Posterior cingulate gyrus (tissue), 11 donors: Measurements from ENCODE around the gene GFOD2.

Experiments
- DNase-seq, 10 donors: peaks; one replicate each; pipeline versions ENCODE4 v3.0.0 to v3.0.0-alpha.2; 2020 to 2021; ENCODE audit warnings: mixed read lengths in 3 of 10
- intact Hi-C: fragments of 100-400 bp; cut with DNase I; formaldehyde crosslinking; loops from one replicate; pipeline ENCODE4 v1.15.1; 2023

The GFOD2 gene

GRCh38 chr16:67663151-67663876 is 55.8 kb downstream of the GFOD2 start:
- intact Hi-C loops = loop anchor here (10.0 kb wide), 1 partner anchor 181 kb away; the partner anchor contains the start of genes CENPT, NUTF2 and THAP11
- peak in 3 of 10 donors; percentile 56 to 92 (median 85) for DNase-seq

DNA sequence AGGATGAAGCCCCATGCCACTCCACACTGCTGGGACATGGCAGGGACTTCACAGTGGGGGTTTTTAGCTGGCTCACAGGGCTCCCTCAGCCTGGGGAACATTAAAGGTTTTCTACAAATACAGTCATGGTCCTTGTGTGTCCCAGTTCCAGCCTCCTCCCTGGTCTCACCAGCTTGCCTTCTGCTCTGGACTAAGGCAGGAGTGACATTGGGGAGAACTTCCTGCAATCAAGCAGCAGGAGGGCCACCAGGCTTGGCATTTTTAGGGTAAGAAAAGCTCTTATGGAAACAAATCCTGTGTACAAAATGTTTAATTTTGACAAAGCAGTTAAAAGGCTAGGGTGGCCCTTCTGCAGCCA is 56.5 kb downstream of the GFOD2 start:
- intact Hi-C loops = loop anchor here (10.0 kb wide), 1 partner anchor 182 kb away; the partner anchor contains the start of genes CENPT, NUTF2 and THAP11
- no peak for DNase-seq

DNA sequence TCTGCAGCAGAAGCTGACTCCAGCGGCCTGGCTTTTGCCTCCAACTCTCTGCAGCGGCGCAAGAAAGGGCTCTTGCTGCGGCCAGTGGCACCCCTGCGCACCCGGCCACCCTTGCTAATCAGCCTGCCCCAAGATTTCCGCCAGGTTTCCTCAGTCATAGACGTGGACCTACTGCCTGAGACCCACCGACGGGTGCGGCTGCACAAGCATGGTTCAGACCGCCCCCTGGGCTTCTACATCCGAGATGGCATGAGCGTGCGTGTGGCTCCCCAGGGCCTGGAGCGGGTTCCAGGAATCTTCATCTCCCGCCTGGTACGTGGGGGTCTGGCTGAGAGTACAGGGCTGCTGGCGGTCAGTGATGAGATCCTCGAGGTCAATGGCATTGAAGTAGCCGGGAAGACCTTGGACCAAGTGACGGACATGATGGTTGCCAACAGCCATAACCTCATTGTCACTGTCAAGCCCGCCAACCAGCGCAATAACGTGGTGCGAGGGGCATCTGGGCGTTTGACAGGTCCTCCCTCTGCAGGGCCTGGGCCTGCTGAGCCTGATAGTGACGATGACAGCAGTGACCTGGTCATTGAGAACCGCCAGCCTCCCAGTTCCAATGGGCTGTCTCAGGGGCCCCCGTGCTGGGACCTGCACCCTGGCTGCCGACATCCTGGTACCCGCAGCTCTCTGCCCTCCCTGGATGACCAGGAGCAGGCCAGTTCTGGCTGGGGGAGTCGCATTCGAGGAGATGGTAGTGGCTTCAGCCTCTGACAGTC is 57.0 kb downstream of the GFOD2 start:
- peak in 1 of 10 donors; percentile 75 for DNase-seq
- intact Hi-C loops = loop anchor here (10.0 kb wide), 1 partner anchor 183 kb away; the partner anchor contains the start of genes CENPT, NUTF2 and THAP11

DNA sequence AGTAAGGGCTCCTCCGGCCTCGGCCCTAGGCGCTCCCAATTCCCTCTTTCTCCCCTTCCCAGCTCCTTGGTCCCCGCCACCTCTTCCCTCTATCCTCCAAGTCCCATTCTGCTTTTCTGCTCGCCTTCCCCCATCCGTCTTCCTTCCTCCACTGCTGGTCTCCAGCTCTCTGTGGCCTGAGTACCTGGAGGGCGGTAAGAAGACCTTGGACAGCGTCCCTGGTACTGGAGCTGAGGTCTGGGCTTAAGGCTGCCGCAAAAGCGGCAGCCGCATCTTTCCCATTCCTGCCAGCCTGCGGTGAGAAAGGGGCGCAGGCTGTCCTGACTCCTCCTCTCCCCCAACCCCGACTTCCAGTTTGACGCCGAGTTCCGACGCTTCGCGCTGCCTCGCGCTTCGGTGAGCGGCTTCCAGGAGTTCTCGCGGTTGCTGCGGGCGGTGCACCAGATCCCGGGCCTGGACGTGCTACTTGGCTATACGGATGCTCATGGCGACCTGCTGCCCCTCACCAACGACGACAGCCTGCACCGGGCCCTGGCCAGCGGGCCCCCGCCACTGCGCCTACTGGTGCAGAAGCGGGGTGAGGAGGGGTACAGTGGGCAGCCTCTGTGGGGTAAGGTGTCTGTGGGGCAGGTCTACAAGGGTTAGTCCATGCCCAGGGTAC is 57.9 kb downstream of the GFOD2 start:
- DNase-seq = peak in 1 of 10 donors; percentile 85
- intact Hi-C loops = loop anchor here (10.0 kb wide), 1 partner anchor 184 kb away; the partner anchor contains the start of genes CENPT, NUTF2 and THAP11

GRCh38 chr16:67660564-67661028 is 58.5 kb downstream of the GFOD2 start, which contains the start of gene PARD6A:
TSS of gene PARD6A (plus strand) at chr16:67660960. CDS start at chr16:67661039, 79 bp downstream.
- intact Hi-C loops = loop anchor here (1.0 to 10.0 kb wide), 2 partner anchors 98 to 184 kb away; partner anchors contain the start of genes CENPT, CTCF, NUTF2 and THAP11
- DNase-seq = peak; percentile 86 to 100 (median 97)

- intact Hi-C loops = loop anchor here (1.0 to 10.0 kb wide), 2 partner anchors 98 to 185 kb away; partner anchors contain the start of genes CENPT, CTCF, NUTF2 and THAP11
- DNase-seq = peak; percentile 85 to 99 (median 92)
These were observed 59.2 kb downstream of the GFOD2 start, which contains the start of gene ACD for GRCh38 chr16:67659675-67660563. TSS of gene ACD (minus strand) at chr16:67660260. CDS start at chr16:67660220, 40 bp downstream.

DNA sequence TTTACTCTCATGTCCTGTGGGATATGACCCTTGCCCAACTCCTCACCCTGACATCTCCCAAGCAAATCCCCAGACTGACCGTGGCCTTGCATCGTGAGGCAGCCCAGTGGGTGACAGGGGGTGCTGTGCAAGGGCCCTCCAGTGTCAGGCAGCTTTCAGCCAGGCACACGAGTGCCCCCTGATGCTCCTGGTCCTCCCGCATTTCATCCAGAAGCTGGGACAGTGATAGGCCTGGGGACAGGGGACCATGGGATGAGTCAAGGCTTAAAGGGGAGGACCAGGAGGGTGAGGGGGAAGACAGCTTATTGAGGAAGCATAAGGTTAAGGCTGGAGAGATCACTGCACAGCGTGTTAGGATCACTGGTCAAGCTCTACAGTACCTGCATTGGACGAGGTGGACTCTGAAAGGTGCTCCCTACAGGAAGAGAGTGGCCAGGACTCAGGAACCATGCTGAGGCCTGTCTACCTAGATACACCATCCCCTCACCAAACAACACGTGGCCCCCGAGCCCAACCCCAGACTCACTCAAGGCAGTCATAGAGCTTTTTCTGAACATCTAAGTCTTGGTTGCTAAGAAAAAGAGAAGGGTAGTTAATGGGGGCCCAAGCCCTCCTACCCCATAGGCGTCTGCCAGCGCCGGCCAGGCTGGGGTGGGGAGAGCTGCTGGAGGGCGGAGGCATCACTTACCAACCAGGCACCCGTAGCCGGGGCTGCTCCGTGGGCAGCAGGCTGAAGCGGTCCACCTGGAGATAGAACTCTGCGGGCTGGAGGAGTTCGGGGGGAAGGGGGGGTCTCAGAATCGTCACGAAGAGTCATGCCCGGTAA is 60.1 kb downstream of the GFOD2 start:
- intact Hi-C loops = no loop called here
- peak in 1 of 10 donors; percentile 78 for DNase-seq

DNA sequence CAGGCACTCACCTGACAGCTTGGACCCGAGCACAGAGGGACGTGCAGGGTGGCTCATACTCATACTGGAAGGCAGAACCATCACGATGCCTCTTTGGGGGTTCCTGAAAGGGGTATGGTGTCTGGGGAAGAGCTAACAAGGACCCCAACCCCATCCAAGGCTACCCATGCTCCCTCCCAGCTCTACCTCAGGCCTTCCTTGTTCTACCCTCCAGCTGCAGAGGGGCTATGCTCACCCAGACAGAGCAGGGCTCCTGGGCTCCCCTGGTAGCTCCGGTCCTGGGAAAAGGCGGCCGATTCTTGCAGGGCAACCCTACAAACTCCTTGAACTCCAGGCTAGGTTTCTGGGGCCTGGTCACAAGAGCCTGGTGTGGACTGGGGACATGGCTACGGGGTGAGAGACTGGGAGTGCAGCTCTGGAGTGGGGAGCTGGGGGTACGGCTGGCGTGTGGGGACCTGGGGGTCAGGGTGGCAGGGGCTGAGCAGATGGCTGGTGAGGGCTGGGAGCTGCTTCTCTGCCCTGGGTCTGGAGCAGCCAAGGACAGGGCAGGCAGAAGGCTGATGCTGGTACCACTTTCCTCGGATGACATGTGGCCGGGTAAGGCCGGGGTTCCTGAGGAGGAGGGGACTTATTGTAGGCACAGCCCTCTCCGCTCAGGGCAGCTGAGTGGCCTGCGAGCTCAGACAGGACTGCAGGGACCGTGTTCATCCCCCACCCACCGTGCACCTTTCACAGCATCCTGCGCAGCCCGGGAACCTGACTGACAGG is 61.2 kb downstream of the GFOD2 start:
- DNase-seq = peak in 1 of 10 donors; percentile 61

GRCh38 chr16:67657017-67657608 is 62.0 kb downstream of the GFOD2 start:
- no peak for DNase-seq
- intact Hi-C loops = no loop called here

More for the DNA sequence above, 61.2 kb downstream of the GFOD2 start:
- intact Hi-C loops = no loop called here

- peak in 3 of 10 donors; percentile 11 to 70 (median 50) for DNase-seq
- intact Hi-C loops = no loop called here
These were observed 62.6 kb downstream of the GFOD2 start for GRCh38 chr16:67656344-67657016.

- intact Hi-C loops = no loop called here
- DNase-seq = no peak
These were observed 63.8 kb downstream of the GFOD2 start for GRCh38 chr16:67655363-67655762.

DNA sequence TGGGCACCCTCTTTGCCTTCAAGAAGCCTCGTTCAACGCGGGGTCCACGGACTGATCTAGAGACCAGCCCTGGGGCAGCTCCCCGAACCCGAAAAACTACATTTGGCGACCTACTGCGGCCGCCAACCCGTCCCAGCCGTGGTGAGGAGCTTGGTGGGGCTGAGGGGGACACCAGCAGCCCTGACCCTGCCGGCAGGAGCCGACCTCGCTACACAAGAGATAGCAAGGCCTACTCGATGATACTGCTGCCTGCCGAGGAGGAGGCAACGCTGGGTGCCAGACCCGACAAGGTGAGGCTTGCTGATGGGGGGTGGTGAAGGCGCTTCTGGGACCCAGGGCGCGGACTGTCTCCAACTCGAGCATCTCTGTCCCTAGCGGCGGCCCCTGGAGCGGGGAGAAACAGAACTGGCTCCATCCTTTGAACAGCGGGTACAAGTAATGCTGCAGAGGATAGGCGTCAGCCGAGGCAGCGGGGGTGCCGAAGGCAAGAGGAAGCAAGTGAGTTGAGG is 64.7 kb downstream of the GFOD2 start:
- DNase-seq = peak in 3 of 10 donors; percentile 48 to 91 (median 86)
- intact Hi-C loops = no loop called here

DNA sequence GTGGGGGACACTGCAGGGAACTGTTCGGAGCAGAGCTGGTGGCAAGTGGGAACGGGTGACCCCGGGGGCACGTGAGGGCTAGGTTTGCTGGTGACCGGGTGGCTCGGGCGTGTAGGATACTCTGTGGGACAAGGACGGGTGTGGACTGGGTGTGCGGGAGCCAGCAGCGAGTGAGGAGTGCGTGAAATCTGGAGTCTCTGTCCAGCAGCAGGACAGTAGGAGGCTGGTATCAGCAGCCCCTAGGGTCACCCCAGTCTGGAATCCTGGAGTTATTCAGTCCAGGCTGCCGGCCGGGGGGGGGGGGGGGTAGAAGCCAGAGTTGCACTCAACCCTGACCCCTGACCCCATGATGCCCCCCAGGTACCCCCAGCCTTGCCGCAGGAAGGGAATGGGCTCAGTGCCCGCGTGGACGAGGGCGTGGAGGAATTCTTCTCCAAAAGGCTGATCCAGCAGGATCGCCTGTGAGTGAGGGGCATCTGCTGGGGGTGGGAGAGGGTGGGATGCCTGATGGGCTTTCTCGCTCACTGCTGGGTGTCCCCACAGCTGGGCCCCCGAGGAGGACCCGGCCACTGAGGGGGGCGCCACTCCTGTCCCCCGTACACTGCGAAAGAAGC is 65.2 kb downstream of the GFOD2 start:
- intact Hi-C loops = no loop called here
- no peak for DNase-seq

GRCh38 chr16:67653128-67653788 is 65.9 kb downstream of the GFOD2 start:
- intact Hi-C loops = no loop called here
- peak in 2 of 10 donors; percentile 85 to 92 for DNase-seq

- intact Hi-C loops = no loop called here
- DNase-seq = peak in 2 of 10 donors; percentile 83 to 87
These were observed 66.5 kb downstream of the GFOD2 start for GRCh38 chr16:67652578-67653127.
